HEK293 (cell line): Measurements from ENCODE around the gene OR2T4.

Experiments used
- CTCF ChIA-PET: fragments of 350-600 bp; formaldehyde crosslinking; extraction: SDS; loops from one replicate; lab custom pipeline; 2021; ENCODE audit warnings: antibody characterized with exemption; lab: Yijun Ruan, JAX
- POLR2A ChIA-PET: fragments of 300-600 bp; formaldehyde crosslinking; extraction: SDS; loops from one replicate; lab custom pipeline; 2020; ENCODE audit warnings: antibody characterized with exemption, inconsistent platforms; lab: Yijun Ruan, JAX
- H3K27ac ChIP-seq: fragments of 200-500 bp; sonication (Bioruptor generic); 2 replicates; pipeline ENCODE4 v1.5.1; 2014; ENCODE audit warnings: low read depth, low read length, control low read depth, inconsistent platforms; ENCODE audit errors: extremely low read depth
- H3K36me3 ChIP-seq, 2 experiments: fragments of 200-500 bp in 1 of 2; sonication (Bioruptor generic) in 1 of 2; 1 replicate in 1 of 2; 2 replicates in 1 of 2; pipeline ENCODE4 v1.5.1; 2014 to 2017; ENCODE audit warnings: inconsistent platforms in 2 of 2, low read length in 2 of 2; ENCODE audit not compliant: control insufficient read depth in 2 of 2, insufficient read depth in 1 of 2
- H3K4me1 ChIP-seq: fragments of 200-500 bp; sonication (Bioruptor generic); 2 replicates; pipeline ENCODE4 v1.5.1; 2014; ENCODE audit warnings: mild to moderate bottlenecking, low read length, inconsistent platforms; ENCODE audit not compliant: control insufficient read depth, insufficient read depth
- H3K4me3 ChIP-seq: 2 replicates; pipeline ENCODE4 v1.5.1; 2011; ENCODE audit warnings: low read depth, mild to moderate bottlenecking, control low read depth, low read length, moderate library complexity
- H3K9me3 ChIP-seq: fragments of 200-500 bp; sonication (Bioruptor generic); 2 replicates; pipeline ENCODE4 v1.5.1; 2014; ENCODE audit warnings: low read depth, low read length, inconsistent platforms; ENCODE audit not compliant: control insufficient read depth, insufficient read depth
- CTCF ChIP-seq: fragments of 450-650 bp; formaldehyde crosslinking; IDR thresholded peaks from 2 replicates; pipeline ENCODE4 v1.5.1; 2016; ENCODE audit warnings: missing biosample characterization, missing genetic modification characterization
- PBX3 ChIP-seq: sonication (generic); formaldehyde crosslinking; IDR thresholded peaks from 2 replicates; pipeline ENCODE4 v1.8.1; 2022; ENCODE audit warnings: mild to moderate bottlenecking, moderate library complexity, missing genetic modification reagents
- RBAK ChIP-seq: fragments of 450-650 bp; formaldehyde crosslinking; IDR thresholded peaks from 2 replicates; pipeline ENCODE4 v1.5.1; 2016; ENCODE audit warnings: missing biosample characterization, missing genetic modification characterization
- REPIN1 ChIP-seq: fragments of 450-650 bp; formaldehyde crosslinking; IDR thresholded peaks from 2 replicates; pipeline ENCODE4 v1.5.1; 2017; ENCODE audit warnings: missing biosample characterization, missing genetic modification characterization, low read depth
- REST ChIP-seq: fragments of 450-650 bp; formaldehyde crosslinking; IDR thresholded peaks from 2 replicates; pipeline ENCODE4 v1.5.1; 2016; ENCODE audit warnings: missing biosample characterization, missing genetic modification characterization
- SP2 ChIP-seq: fragments of 450-650 bp; formaldehyde crosslinking; IDR thresholded peaks from 2 replicates; pipeline ENCODE4 v1.5.1; 2016; ENCODE audit warnings: missing biosample characterization, missing genetic modification characterization
- ZBTB20 ChIP-seq: fragments of 450-650 bp; formaldehyde crosslinking; IDR thresholded peaks from 2 replicates; pipeline ENCODE4 v1.5.1; 2016; ENCODE audit warnings: missing biosample characterization, missing genetic modification characterization
- ZBTB8A ChIP-seq: fragments of 450-650 bp; formaldehyde crosslinking; IDR thresholded peaks from 2 replicates; pipeline ENCODE4 v1.5.1; 2016; ENCODE audit warnings: missing biosample characterization, missing genetic modification characterization
- ZIC2 ChIP-seq: fragments of 450-650 bp; formaldehyde crosslinking; IDR thresholded peaks from 2 replicates; pipeline ENCODE4 v1.5.1; 2016; ENCODE audit warnings: missing biosample characterization, missing genetic modification characterization
- ZNF138 ChIP-seq: fragments of 450-650 bp; formaldehyde crosslinking; IDR thresholded peaks from 2 replicates; pipeline ENCODE4 v1.5.1; 2016; ENCODE audit warnings: missing biosample characterization, missing genetic modification characterization, borderline replicate concordance
- ZNF2 ChIP-seq: fragments of 450-650 bp; formaldehyde crosslinking; IDR thresholded peaks from 2 replicates; pipeline ENCODE4 v1.5.1; 2016; ENCODE audit warnings: missing biosample characterization, missing genetic modification characterization
- ZNF23 ChIP-seq: fragments of 450-650 bp; formaldehyde crosslinking; IDR thresholded peaks from 2 replicates; pipeline ENCODE4 v1.5.1; 2016; ENCODE audit warnings: missing biosample characterization, missing genetic modification characterization, borderline replicate concordance
- ZNF335 ChIP-seq: fragments of 450-650 bp; formaldehyde crosslinking; conservative IDR thresholded peaks from 2 replicates; pipeline ENCODE4 v1.5.1; 2016; ENCODE audit warnings: missing biosample characterization, missing genetic modification characterization
- ZNF341 ChIP-seq: fragments of 450-650 bp; formaldehyde crosslinking; IDR thresholded peaks from 2 replicates; pipeline ENCODE4; 2016; ENCODE audit warnings: low read depth, missing biosample characterization, missing genetic modification characterization
- ZNF473 ChIP-seq: fragments of 450-650 bp; formaldehyde crosslinking; IDR thresholded peaks from 2 replicates; pipeline ENCODE4 v1.5.1; 2017; ENCODE audit warnings: missing biosample characterization, missing genetic modification characterization
- ZNF514 ChIP-seq: fragments of 450-650 bp; formaldehyde crosslinking; IDR thresholded peaks from 2 replicates; pipeline ENCODE4 v1.5.1; 2016; ENCODE audit warnings: missing biosample characterization, missing genetic modification characterization
- ZNF518A ChIP-seq: fragments of 450-650 bp; formaldehyde crosslinking; conservative IDR thresholded peaks from 2 replicates; pipeline ENCODE4 v1.5.1; 2016; ENCODE audit warnings: low read depth, missing biosample characterization, missing genetic modification characterization
- ZNF555 ChIP-seq: fragments of 450-650 bp; formaldehyde crosslinking; conservative IDR thresholded peaks from 2 replicates; pipeline ENCODE4 v1.5.1; 2017; ENCODE audit warnings: missing biosample characterization, mild to moderate bottlenecking, missing genetic modification characterization, inconsistent platforms
- ZNF561 ChIP-seq: fragments of 450-650 bp; IDR thresholded peaks from 2 replicates; pipeline ENCODE4 v1.5.1; 2018; ENCODE audit warnings: missing biosample characterization, missing genetic modification characterization, borderline replicate concordance
- ZNF585B ChIP-seq: fragments of 450-650 bp; formaldehyde crosslinking; IDR thresholded peaks from 2 replicates; pipeline ENCODE4 v1.5.1; 2016; ENCODE audit warnings: missing biosample characterization, missing genetic modification characterization
- ZNF660 ChIP-seq: fragments of 450-650 bp; IDR thresholded peaks from 2 replicates; pipeline ENCODE4 v1.5.1; 2018; ENCODE audit warnings: missing biosample characterization, mild to moderate bottlenecking, missing genetic modification characterization
- ZNF664 ChIP-seq: fragments of 450-650 bp; formaldehyde crosslinking; IDR thresholded peaks from 2 replicates; pipeline ENCODE4 v1.5.1; 2016; ENCODE audit warnings: missing biosample characterization, missing genetic modification characterization
- ZNF830 ChIP-seq: fragments of 450-650 bp; IDR thresholded peaks from 2 replicates; pipeline ENCODE4 v1.5.0; 2018; ENCODE audit warnings: missing biosample characterization, missing genetic modification characterization, low read depth, mild to moderate bottlenecking, moderate library complexity
- ZSCAN5A ChIP-seq: fragments of 450-650 bp; formaldehyde crosslinking; IDR thresholded peaks from 2 replicates; pipeline ENCODE4 v1.5.1; 2016; ENCODE audit warnings: missing biosample characterization, missing genetic modification characterization

OR2T4 gene

GRCh38 chr1:248373761-248374160 lies 12.3 kb downstream of the OR2T4 start:
- H3K4me3 ChIP-seq: no peak overlapping the region
- TF ChIP-seq ZIC2 (tag by site-specific recombination) (no peak), PBX3 (CRISPR knock-in tag) (no peak), ZNF555 (tag by site-specific recombination) (no peak), ZNF341 (tag by site-specific recombination) (no peak), ZBTB8A (tag by site-specific recombination) (no peak), ZBTB20 (tag by site-specific recombination) (no peak), ZNF561 (tag by site-specific recombination) (no peak), REPIN1 (tag by site-specific recombination) (no peak)
- CTCF ChIA-PET: no interaction called here
- H3K9me3 ChIP-seq: no peaks in the 10 kb centered on the region
- H3K36me3 ChIP-seq: no peaks in the 10 kb centered on the region
- no peak overlapping the region for H3K27ac ChIP-seq
- POLR2A ChIA-PET: no interaction called here
- no peaks in the 10 kb centered on the region for H3K4me1 ChIP-seq

- no peak within 1 kb of the TSS for H3K27ac ChIP-seq
- ChIA-PET CTCF (no interaction called here), POLR2A (no interaction called here)
- no peak within 1 kb of the TSS for H3K4me3 ChIP-seq
- H3K9me3 ChIP-seq: no peaks in the 10 kb centered on the region
- no peaks in the 10 kb centered on the region for H3K36me3 ChIP-seq
- H3K4me1 ChIP-seq: no peaks in the 10 kb centered on the region
- TF ChIP-seq ZNF830 (no peak), ZNF335 (tag by site-specific recombination) (no peak), ZNF514 (no peak), ZNF664 (no peak), ZNF660 (no peak), ZNF23 (tag by site-specific recombination) (no peak), ZNF585B (tag by site-specific recombination) (no peak), ZNF473 (tag by site-specific recombination) (no peak), ZNF518A (tag by site-specific recombination) (no peak), ZNF138 (tag by site-specific recombination) (no peak), ZSCAN5A (tag by site-specific recombination) (no peak), REST (tag by site-specific recombination) (no peak), ZNF2 (no peak), CTCF (tag by site-specific recombination) (no peak), SP2 (tag by site-specific recombination) (no peak), RBAK (tag by site-specific recombination) (no peak)
These were observed 14.0 kb downstream of the OR2T4 start, which contains the start of gene OR2T6 for GRCh38 chr1:248375446-248375845. Gene OR2T6 (plus strand): TSS chr1:248375746. CDS start chr1:248387609, 11,863 bp downstream.
